Measurements from ENCODE around the gene ATP5F1A.

ATP5F1A gene

DNA sequence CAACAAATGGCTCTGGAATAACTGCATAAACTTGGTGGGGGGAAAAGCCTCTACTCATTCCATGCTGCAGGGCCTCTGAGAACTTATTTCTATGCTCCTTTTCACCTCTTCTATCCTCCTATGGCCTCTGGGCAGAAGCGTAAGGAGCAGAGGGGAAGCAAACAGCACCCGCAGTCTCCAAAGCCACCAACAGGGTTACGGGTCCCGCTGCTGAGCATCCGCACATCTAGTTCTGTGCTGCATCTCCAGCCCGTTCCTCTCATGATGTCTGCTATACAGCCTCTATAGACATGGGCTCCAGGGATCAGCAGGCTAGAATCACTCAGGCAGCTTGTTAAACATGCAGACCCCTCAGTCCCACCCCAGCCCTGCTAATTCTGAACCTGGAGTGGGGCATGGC, 52.0 kb downstream of the ATP5F1A start:
- no peak overlapping the region for H3K4me3 ChIP-seq (ENCODE audit: low read depth, low read length)
- TF ChIP-seq, protein P1, sequence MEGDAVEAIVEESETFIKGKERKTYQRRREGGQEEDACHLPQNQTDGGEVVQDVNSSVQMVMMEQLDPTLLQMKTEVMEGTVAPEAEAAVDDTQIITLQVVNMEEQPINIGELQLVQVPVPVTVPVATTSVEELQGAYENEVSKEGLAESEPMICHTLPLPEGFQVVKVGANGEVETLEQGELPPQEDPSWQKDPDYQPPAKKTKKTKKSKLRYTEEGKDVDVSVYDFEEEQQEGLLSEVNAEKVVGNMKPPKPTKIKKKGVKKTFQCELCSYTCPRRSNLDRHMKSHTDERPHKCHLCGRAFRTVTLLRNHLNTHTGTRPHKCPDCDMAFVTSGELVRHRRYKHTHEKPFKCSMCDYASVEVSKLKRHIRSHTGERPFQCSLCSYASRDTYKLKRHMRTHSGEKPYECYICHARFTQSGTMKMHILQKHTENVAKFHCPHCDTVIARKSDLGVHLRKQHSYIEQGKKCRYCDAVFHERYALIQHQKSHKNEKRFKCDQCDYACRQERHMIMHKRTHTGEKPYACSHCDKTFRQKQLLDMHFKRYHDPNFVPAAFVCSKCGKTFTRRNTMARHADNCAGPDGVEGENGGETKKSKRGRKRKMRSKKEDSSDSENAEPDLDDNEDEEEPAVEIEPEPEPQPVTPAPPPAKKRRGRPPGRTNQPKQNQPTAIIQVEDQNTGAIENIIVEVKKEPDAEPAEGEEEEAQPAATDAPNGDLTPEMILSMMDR (IDR thresholded peaks at IDR 0.05; ENCODE audit: borderline replicate concordance, insufficient read depth, low read depth, low read length): no peak

DNA sequence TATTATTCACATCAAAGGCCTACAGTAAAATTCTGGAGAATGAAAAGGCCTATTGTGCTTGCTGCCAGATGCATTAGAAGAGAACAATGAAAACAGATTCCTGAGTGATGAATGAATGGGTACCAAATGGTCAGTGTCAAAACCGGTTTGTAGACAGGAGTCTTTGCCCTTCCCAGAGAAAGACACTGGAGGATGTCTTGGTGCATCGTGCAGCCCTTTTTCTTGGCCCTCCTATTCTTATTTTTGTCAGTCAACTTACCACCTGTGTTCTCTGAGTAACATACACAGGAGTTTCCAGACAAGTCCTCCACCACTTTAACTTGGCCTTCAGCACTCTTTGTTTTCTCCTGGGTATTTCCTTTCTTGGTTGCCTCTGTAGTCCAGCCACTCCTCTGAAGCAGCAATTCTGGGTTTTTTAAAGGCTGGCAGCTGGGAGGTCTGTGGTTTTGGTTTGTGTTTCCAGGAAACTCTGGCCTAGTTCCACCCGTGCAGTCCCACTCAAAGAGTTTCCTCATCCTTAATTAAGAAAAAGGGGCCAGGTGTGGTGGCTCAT, 55.4 kb downstream of the ATP5F1A start:
- TF ChIP-seq, protein P1 (IDR thresholded peaks at IDR 0.05; ENCODE audit: borderline replicate concordance, insufficient read depth, low read depth, low read length): no peak
- H3K4me3 ChIP-seq (ENCODE audit: low read depth, low read length): no peak overlapping the region

DNA sequence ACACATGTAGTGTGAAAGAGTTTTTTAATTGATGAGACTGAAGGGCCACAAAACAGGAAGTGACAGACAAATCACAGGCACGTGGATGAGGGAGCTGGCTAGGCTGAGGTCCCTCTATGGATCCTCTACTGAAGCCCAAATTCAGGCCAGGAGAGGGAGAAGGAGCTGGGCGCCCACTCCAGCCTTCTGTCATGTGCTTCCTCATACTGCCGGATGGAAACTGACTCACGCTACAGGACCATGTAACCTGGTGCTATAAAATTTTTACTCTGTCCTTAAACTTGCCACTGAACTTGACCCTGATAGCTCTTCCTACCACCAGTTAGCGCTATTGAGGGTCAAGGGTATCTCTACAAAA, 57.4 kb downstream of the ATP5F1A start:
- TF ChIP-seq, protein P1 (IDR thresholded peaks at IDR 0.05; ENCODE audit: borderline replicate concordance, insufficient read depth, low read depth, low read length): no peak
- H3K4me3 ChIP-seq (ENCODE audit: low read depth, low read length): no peak overlapping the region

DNA sequence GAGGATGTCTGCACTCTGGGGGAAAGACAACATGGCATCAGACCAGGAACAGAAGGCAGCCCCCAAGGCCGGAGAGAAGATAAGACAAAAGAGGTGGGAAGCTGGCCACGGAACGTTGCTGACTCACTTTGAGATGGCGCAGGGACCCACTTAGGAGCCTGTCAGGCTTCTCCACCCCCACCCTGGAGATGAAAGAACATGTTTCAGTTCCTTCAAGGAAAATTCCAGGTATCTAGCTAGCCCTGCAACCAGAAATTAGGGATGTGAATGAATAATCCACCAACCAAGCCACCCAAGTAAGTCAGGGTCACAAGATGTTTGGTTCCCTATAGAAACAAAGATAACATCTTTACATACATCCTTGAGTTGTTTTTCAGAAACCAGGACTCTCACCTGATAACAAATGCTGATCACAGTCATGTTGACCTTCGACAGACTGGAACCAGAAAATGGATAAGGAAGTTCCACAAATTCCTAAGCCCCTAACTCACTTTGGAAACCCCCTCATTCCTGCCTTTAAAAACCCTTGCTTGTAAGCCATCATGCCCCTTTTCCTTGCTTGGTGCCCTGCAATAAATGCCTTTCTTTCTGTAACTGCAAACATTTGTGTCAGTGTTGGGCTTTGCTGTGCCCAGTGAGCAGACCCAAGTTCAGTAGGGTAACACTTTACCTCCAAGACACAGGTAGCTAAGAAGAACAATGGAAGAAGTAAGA, 57.9 kb downstream of the ATP5F1A start:
- H3K4me3 ChIP-seq (ENCODE audit: low read depth, low read length): no peak overlapping the region
- TF ChIP-seq, protein P1 (IDR thresholded peaks at IDR 0.05; ENCODE audit: borderline replicate concordance, insufficient read depth, low read depth, low read length): no peak

DNA sequence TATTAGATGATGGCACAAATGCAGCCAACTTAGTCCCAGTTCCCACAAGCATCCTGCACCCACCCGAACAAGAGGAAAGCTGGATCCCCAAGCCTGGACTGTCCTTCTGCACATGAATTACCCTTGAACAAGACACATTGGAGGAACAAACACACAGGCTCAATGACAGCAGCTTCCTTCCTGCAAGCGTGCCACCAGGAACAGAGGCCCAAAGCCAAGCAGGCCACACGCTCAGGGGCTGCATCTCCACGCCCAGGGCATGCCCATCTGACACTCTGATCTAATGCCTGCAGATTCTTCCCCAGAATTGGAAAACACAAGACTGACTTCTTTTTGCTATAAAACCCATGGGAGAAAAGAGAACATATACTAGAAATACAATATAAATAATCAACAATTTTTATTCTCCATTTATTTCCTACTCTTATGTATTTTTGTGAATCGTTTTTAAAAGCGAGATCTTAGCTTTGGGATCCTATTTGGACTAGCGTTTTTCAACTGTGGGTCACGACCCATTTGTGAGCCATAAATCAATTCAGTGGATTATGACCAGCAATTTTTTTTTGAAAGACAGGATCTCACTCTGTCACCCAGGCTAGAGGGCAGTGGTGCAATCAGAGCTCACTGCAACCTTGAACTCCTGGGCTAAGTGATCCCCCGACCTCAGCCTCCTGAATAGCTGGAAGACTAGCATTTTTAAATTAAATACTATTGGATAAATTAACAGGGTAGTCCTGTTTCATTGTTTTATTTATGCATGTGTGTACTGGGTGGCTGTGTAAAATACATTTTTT, 60.4 kb downstream of the ATP5F1A start:
- no peak overlapping the region for H3K4me3 ChIP-seq (ENCODE audit: low read depth, low read length)
- TF ChIP-seq, protein P1 (IDR thresholded peaks at IDR 0.05; ENCODE audit: borderline replicate concordance, insufficient read depth, low read depth, low read length): no peak

DNA sequence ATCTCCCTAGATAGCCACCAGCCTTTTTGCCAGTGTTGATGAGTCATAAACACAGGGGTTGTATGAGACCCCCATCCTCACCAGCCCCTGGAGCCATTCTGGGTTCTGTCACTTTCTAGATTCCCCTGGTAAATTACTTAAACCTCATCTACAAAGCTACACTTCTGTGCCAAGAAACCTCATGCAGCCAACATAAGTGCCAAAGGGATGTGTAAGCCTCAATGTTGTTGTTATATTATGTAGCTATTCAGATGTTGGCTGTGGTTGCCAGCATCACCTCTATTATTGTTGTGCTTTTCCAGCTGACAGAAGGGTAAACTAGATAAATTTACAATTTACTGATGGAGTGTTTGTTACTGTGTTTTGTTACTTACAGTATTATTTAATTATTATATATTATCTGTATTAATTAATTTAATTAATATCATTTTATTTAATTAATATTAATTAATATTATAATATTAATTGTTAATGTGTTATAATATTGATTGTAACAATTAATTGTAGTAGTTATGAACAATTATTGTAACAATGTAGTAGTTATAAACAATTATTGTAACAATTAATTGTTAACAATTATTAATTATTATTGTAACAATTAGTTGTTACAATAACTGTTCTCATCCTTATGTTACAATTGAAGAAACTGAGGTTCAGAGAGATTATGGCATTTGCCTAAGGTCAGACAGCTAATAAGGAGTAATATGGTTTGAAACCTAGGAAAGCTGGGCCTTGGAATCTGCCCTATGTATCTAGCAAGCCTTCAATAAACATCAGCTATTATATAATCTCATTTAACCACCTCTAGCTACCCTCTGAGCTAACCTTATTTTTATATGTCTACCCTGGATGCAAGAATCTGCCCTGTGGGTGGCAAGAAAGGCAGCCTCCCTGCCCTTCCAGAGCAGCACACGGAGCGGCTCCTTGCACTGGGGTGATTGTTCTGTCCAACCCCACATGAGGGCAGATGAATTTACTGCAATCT, 62.1 kb downstream of the ATP5F1A start:
- H3K4me3 ChIP-seq (ENCODE audit: low read depth, low read length): no peak overlapping the region
- TF ChIP-seq, protein P1 (IDR thresholded peaks at IDR 0.05; ENCODE audit: borderline replicate concordance, insufficient read depth, low read depth, low read length): no peak
